ENCODE results near the gene CEACAM4. TPM values are rescaled to one million over a fixed set of nuclear protein-coding genes. Genes with fewer than 3 reads are reported as not detected.

CEACAM4 gene
- total RNA-seq (2022) (not detected in 2 replicates), Bru-seq, nascent RNA (not detected), BruChase-seq, experiment 1, labeled RNA remaining after a 6-hour chase (not detected), BruChase-seq, experiment 2, labeled RNA remaining after a 2-hour chase (not detected)
- long read RNA-seq, result 0 reads

- H3K27ac Mint-ChIP-seq (ENCODE audit: low read depth, unreplicated experiment), result no peak within 1 kb of the TSS
- no peak within 1 kb of the TSS for H3K4me3 Mint-ChIP-seq (ENCODE audit: unreplicated experiment)
- no TSS peak for BruUV-seq (replicated peaks)
- peaks cover 6% of the 10 kb centered on the region for H3K9me3 Mint-ChIP-seq (ENCODE audit: unreplicated experiment)
- POLR2A ChIA-PET, result interaction anchor here (0.7 kb wide), 1 partner anchor 176 kb away, joined by 3 read pairs; no protein-coding TSS in a partner anchor
- intact Hi-C loops (cut with micrococcal nuclease), result no loop called here
- CTCF ChIA-PET, result no interaction called here
- no peak for DNase-seq (ENCODE audit: unreplicated experiment)
- no peak for TF ChIP-seq CTCF (IDR thresholded peaks at IDR 0.05; ENCODE audit: unreplicated experiment)
- H3K27me3 Mint-ChIP-seq (ENCODE audit: insufficient read depth, unreplicated experiment), result peaks cover 77% of the 10 kb centered on the region
- H3K4me1 Mint-ChIP-seq (ENCODE audit: insufficient read depth, unreplicated experiment), result no peaks in the 10 kb centered on the region
- H3K36me3 Mint-ChIP-seq (ENCODE audit: insufficient read depth, unreplicated experiment), result no peaks in the 10 kb centered on the region
Measured at GRCh38 chr19:41626877-41627276, at the start of gene CEACAM4. Gene CEACAM4, minus strand, starts transcription at chr19:41627074. Its CDS starts 111 bp downstream, at chr19:41626963.

- Mint-ChIP-seq H3K36me3 (ENCODE audit: insufficient read depth, unreplicated experiment) (no peaks in the 10 kb centered on the region), H3K4me3 (ENCODE audit: unreplicated experiment) (no peak overlapping the region), H3K27ac (ENCODE audit: low read depth, unreplicated experiment) (no peak overlapping the region), H3K4me1 (ENCODE audit: insufficient read depth, unreplicated experiment) (no peaks in the 10 kb centered on the region), H3K9me3 (ENCODE audit: unreplicated experiment) (no peaks in the 10 kb centered on the region), H3K27me3 (ENCODE audit: insufficient read depth, unreplicated experiment) (peaks cover 73% of the 10 kb centered on the region)
- TF ChIP-seq CTCF (IDR thresholded peaks at IDR 0.05; ENCODE audit: unreplicated experiment), result no peak
- no TSS peak for BruUV-seq (replicated peaks)
- ChIA-PET CTCF (no interaction called here), POLR2A (no interaction called here)
- no peak for DNase-seq (ENCODE audit: unreplicated experiment)
- intact Hi-C loops (cut with micrococcal nuclease), result no loop called here
Measured at GRCh38 chr19:41671486-41671885, 44.6 kb upstream of the CEACAM4 start.

- intact Hi-C loops (cut with micrococcal nuclease), result no loop called here
- H3K9me3 Mint-ChIP-seq (ENCODE audit: unreplicated experiment), result no peaks in the 10 kb centered on the region
- H3K27me3 Mint-ChIP-seq (ENCODE audit: insufficient read depth, unreplicated experiment), result peaks cover 66% of the 10 kb centered on the region
- no peak overlapping the region for H3K27ac Mint-ChIP-seq (ENCODE audit: low read depth, unreplicated experiment)
- no peak for TF ChIP-seq CTCF (IDR thresholded peaks at IDR 0.05; ENCODE audit: unreplicated experiment)
- no TSS peak for BruUV-seq (replicated peaks)
- H3K4me3 Mint-ChIP-seq (ENCODE audit: unreplicated experiment), result no peak overlapping the region
- CTCF ChIA-PET, result no interaction called here
- DNase-seq (ENCODE audit: unreplicated experiment), result no peak
- H3K36me3 Mint-ChIP-seq (ENCODE audit: insufficient read depth, unreplicated experiment), result no peaks in the 10 kb centered on the region
- H3K4me1 Mint-ChIP-seq (ENCODE audit: insufficient read depth, unreplicated experiment), result no peaks in the 10 kb centered on the region
- POLR2A ChIA-PET, result no interaction called here
Measured at GRCh38 chr19:41670755-41671154, 43.9 kb upstream of the CEACAM4 start.

- Mint-ChIP-seq H3K4me3 (ENCODE audit: unreplicated experiment) (no peak overlapping the region), H3K9me3 (ENCODE audit: unreplicated experiment) (no peaks in the 10 kb centered on the region)
Measured at GRCh38 chr19:41668315-41668714, 41.4 kb upstream of the CEACAM4 start.

More at GRCh38 chr19:41668315-41668714, 41.4 kb upstream of the CEACAM4 start:
- no peak for TF ChIP-seq CTCF (IDR thresholded peaks at IDR 0.05; ENCODE audit: unreplicated experiment)
- Mint-ChIP-seq H3K27me3 (ENCODE audit: insufficient read depth, unreplicated experiment) (peaks cover 49% of the 10 kb centered on the region), H3K36me3 (ENCODE audit: insufficient read depth, unreplicated experiment) (no peaks in the 10 kb centered on the region), H3K27ac (ENCODE audit: low read depth, unreplicated experiment) (no peak overlapping the region), H3K4me1 (ENCODE audit: insufficient read depth, unreplicated experiment) (no peaks in the 10 kb centered on the region)
- intact Hi-C loops (cut with micrococcal nuclease), result no loop called here
- DNase-seq (ENCODE audit: unreplicated experiment), result no peak
- no TSS peak for BruUV-seq (replicated peaks)
- ChIA-PET POLR2A (no interaction called here), CTCF (no interaction called here)

All from MCF 10A (cell line).